IPS-15b (cell line): ENCODE measurements around the gene CTXND1.

Experiments
- H3K27me3 ChIP-seq: one replicate; pipeline ENCODE4 v1.6.1; 2013; ENCODE audit warnings: low read length; ENCODE audit not compliant: control insufficient read depth, insufficient read depth
- H3K36me3 ChIP-seq: one replicate; pipeline ENCODE4 v1.6.1; 2013; ENCODE audit warnings: low read length; ENCODE audit not compliant: control insufficient read depth, insufficient read depth
- H3K4me1 ChIP-seq: one replicate; pipeline ENCODE4 v1.6.1; 2013; ENCODE audit warnings: mild to moderate bottlenecking, low read length; ENCODE audit not compliant: control insufficient read depth, insufficient read depth
- H3K4me3 ChIP-seq: one replicate; pipeline ENCODE4 v1.5.1; 2013; ENCODE audit warnings: low read depth, low read length
- H3K9ac ChIP-seq: one replicate; pipeline ENCODE4 v1.6.1; 2013; ENCODE audit warnings: low read depth, mild to moderate bottlenecking, low read length
- H3K9me3 ChIP-seq: one replicate; pipeline ENCODE4 v1.6.1; 2013; ENCODE audit warnings: mild to moderate bottlenecking, low read length; ENCODE audit not compliant: control insufficient read depth, insufficient read depth

The CTXND1 gene

GRCh38 chr15:80274996-80275395 is 23.0 kb upstream of the CTXND1 start:
- Histone ChIP-seq H3K36me3 (no peaks in the 10 kb centered on the region), H3K4me3 (no peak overlapping the region), H3K9me3 (no peaks in the 10 kb centered on the region), H3K9ac (no peak overlapping the region), H3K27me3 (peaks cover 3% of the 10 kb centered on the region), H3K4me1 (no peaks in the 10 kb centered on the region)

GRCh38 chr15:80274554-80274953 is 22.5 kb upstream of the CTXND1 start:
- peaks cover 3% of the 10 kb centered on the region for H3K27me3 ChIP-seq
- no peaks in the 10 kb centered on the region for H3K9me3 ChIP-seq
- H3K4me1 ChIP-seq, result no peaks in the 10 kb centered on the region
- H3K9ac ChIP-seq, result no peak overlapping the region
- no peaks in the 10 kb centered on the region for H3K36me3 ChIP-seq
- H3K4me3 ChIP-seq, result no peak overlapping the region

DNA sequence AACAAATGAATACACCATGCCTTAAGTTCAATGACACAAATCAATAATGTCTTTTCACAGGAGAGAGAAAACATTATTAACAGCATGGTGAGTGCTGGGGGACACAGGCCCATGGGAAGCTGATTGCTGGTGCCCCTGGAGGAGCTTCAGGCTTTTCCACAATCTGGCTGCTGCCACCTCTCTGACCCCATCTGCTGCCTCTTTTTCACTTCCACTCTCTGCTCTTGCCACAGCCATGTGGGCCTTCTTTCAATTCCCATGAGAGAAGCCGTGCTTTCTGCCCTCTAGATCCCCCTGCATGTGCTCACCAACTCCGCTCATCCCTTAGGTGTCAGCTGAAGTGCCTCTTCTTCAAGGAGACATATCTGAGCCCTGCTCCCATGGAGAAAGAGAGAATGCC is 21.0 kb upstream of the CTXND1 start:
- H3K36me3 ChIP-seq, result no peaks in the 10 kb centered on the region
- no peak overlapping the region for H3K4me3 ChIP-seq
- no peaks in the 10 kb centered on the region for H3K4me1 ChIP-seq
- H3K9ac ChIP-seq, result no peak overlapping the region
- H3K9me3 ChIP-seq, result no peaks in the 10 kb centered on the region
- H3K27me3 ChIP-seq, result peaks cover 5% of the 10 kb centered on the region

- Histone ChIP-seq H3K9me3 (no peaks in the 10 kb centered on the region), H3K36me3 (no peaks in the 10 kb centered on the region), H3K27me3 (peaks cover 7% of the 10 kb centered on the region), H3K4me3 (no peak overlapping the region), H3K4me1 (no peaks in the 10 kb centered on the region), H3K9ac (no peak overlapping the region)
Measured at GRCh38 chr15:80270472-80270871, 18.5 kb upstream of the CTXND1 start.

- Histone ChIP-seq H3K4me1 (no peaks in the 10 kb centered on the region), H3K27me3 (peaks cover 7% of the 10 kb centered on the region), H3K4me3 (no peak overlapping the region), H3K9me3 (no peaks in the 10 kb centered on the region), H3K9ac (no peak overlapping the region), H3K36me3 (no peaks in the 10 kb centered on the region)
Measured at GRCh38 chr15:80268101-80268500, 16.1 kb upstream of the CTXND1 start.

DNA sequence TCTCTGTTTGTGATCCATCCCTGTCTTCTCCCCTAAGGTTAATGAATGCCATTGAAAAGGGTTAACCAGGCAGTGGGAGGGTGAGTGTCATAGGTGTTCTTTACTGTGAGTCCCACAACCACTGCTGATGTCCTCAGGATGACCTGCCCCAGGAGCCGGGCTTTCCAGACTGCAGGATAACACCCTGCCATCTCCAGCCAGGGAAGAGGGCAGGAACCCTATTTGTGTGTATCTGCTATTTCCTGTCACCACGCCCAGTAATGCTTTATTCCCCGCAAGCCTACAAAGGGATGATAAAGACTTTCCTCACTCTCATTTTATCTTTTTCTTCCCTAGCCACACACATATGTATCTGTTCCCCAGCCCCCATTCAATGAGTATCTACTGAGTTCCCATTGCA is 15.6 kb upstream of the CTXND1 start:
- no peak overlapping the region for H3K9ac ChIP-seq
- H3K9me3 ChIP-seq, result no peaks in the 10 kb centered on the region
- H3K4me3 ChIP-seq, result no peak overlapping the region
- H3K27me3 ChIP-seq, result peaks cover 7% of the 10 kb centered on the region
- no peaks in the 10 kb centered on the region for H3K4me1 ChIP-seq
- H3K36me3 ChIP-seq, result no peaks in the 10 kb centered on the region

DNA sequence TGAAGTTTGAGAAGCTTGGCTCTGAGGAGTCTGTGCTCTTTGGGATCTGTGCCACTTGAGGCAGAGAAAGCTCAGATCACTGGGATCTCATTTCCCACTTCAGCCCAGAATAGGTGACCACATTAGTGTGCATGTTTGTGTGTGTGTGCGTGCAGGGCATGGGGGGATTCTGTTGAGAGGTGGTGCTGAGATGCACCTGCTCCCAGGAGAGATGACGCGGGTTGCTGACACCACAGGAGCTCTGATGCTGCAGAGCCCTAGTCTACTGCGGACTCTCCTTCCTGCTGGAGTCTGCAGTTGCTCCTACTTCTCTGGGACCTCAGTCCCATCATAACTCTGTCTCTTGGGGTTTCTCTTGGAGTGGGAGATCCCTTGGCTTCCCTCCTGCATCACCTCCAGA is 14.7 kb upstream of the CTXND1 start:
- Histone ChIP-seq H3K4me1 (no peaks in the 10 kb centered on the region), H3K27me3 (peaks cover 7% of the 10 kb centered on the region), H3K9ac (no peak overlapping the region), H3K36me3 (no peaks in the 10 kb centered on the region), H3K9me3 (no peaks in the 10 kb centered on the region), H3K4me3 (no peak overlapping the region)

GRCh38 chr15:80266113-80266512 is 14.1 kb upstream of the CTXND1 start:
- H3K4me1 ChIP-seq, result no peaks in the 10 kb centered on the region
- no peaks in the 10 kb centered on the region for H3K36me3 ChIP-seq
- H3K9ac ChIP-seq, result no peak overlapping the region
- H3K4me3 ChIP-seq, result no peak overlapping the region
- H3K27me3 ChIP-seq, result peaks cover 9% of the 10 kb centered on the region
- no peaks in the 10 kb centered on the region for H3K9me3 ChIP-seq

DNA sequence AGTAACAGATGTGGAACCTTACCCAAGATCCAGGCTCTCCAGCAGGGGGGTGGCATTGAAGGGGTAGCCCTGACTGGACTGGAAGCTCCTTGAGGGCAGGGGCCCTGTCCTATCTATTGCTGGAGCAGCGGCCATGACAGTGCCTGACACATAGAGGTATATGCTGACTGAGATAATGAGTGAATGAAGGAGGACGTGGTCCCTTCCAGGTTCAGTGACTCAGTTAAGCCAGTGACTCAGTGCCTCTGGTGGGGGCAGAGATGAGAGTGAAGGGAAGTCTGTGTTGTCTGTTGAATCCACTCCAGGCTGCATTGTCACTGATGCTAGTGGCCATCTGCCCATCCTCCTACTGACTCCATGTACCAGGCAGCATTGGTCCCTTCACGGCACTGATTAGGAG is 13.0 kb upstream of the CTXND1 start:
- H3K9me3 ChIP-seq, result no peaks in the 10 kb centered on the region
- H3K27me3 ChIP-seq, result peaks cover 6% of the 10 kb centered on the region
- no peaks in the 10 kb centered on the region for H3K36me3 ChIP-seq
- no peak overlapping the region for H3K9ac ChIP-seq
- no peaks in the 10 kb centered on the region for H3K4me1 ChIP-seq
- H3K4me3 ChIP-seq, result no peak overlapping the region

- no peaks in the 10 kb centered on the region for H3K4me1 ChIP-seq
- no peaks in the 10 kb centered on the region for H3K9me3 ChIP-seq
- H3K36me3 ChIP-seq, result no peaks in the 10 kb centered on the region
- H3K4me3 ChIP-seq, result no peak overlapping the region
- H3K9ac ChIP-seq, result no peak overlapping the region
- peaks cover 12% of the 10 kb centered on the region for H3K27me3 ChIP-seq
Measured at GRCh38 chr15:80264031-80264430, 12.0 kb upstream of the CTXND1 start.

DNA sequence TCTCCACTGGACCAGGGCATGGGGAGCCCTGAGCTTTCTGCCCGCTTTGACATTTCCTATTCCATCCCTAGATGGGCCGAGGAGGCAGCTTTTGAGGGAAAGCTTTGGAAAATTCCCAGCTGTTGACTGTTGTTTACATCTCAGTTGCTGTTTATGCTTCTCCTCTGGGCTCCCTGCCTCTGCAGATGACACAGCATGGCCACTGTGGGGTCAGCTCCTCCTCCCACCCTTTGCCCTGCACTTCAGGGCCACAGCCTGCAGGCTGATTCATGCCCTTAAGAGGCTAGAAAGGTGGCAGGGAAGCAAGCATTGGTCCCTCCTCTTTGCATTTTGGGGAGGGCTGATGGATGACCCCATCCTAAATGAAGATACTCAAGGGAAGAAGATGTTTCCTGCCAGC is 8.5 kb upstream of the CTXND1 start:
- no peaks in the 10 kb centered on the region for H3K9me3 ChIP-seq
- no peaks in the 10 kb centered on the region for H3K4me1 ChIP-seq

GRCh38 chr15:80259942-80260510 is 8.0 kb upstream of the CTXND1 start:
- peaks cover 8% of the 10 kb centered on the region for H3K27me3 ChIP-seq

More for the DNA sequence above, 8.5 kb upstream of the CTXND1 start:
- Histone ChIP-seq H3K27me3 (peaks cover 8% of the 10 kb centered on the region), H3K4me3 (no peak overlapping the region), H3K9ac (no peak overlapping the region), H3K36me3 (no peaks in the 10 kb centered on the region)

More at GRCh38 chr15:80259942-80260510, 8.0 kb upstream of the CTXND1 start:
- Histone ChIP-seq H3K9ac (no peak overlapping the region), H3K4me1 (no peaks in the 10 kb centered on the region), H3K9me3 (no peaks in the 10 kb centered on the region), H3K4me3 (no peak overlapping the region), H3K36me3 (no peaks in the 10 kb centered on the region)
